SH-SY5Y (cell line): ENCODE measurements around the gene LSM11.

Experiments
- GATA2 ChIP-seq: IDR thresholded peaks from 2 replicates; pipeline ENCODE4 v1.6.1; 2011; ENCODE audit warnings: mild to moderate bottlenecking, low read depth, low read length
- GATA3 ChIP-seq: IDR thresholded peaks from 2 replicates; pipeline ENCODE4 v1.6.1; 2011; ENCODE audit warnings: low read depth, mild to moderate bottlenecking, low read length, moderate library complexity

- TF ChIP-seq GATA2 (no peak), GATA3 (no peak)
Measured at GRCh38 chr5:157758706-157759105, 15.2 kb downstream of the LSM11 start.
